DND-41 (cell line): Measurements from ENCODE around the gene SEC16B.

ENCODE experiments used
- CTCF ChIP-seq: IDR thresholded peaks from 2 replicates; pipeline ENCODE4 v1.5.1; 2012; ENCODE audit warnings: borderline replicate concordance, low read length, moderate library complexity, mild to moderate bottlenecking; ENCODE audit not compliant: poor library complexity, severe bottlenecking; ENCODE audit errors: extremely low read depth
- EZH2 ChIP-seq: IDR thresholded peaks from 3 replicates; pipeline ENCODE4 v1.6.1; 2012; ENCODE audit warnings: borderline replicate concordance, low read depth, mild to moderate bottlenecking, moderate library complexity, low read length, inconsistent platforms; ENCODE audit not compliant: severe bottlenecking

GRCh38 chr1:177945943-177946650 lies 23.8 kb downstream of the SEC16B start:
- TF ChIP-seq CTCF (peak; percentile 85), EZH2 (no peak)
